HG03460 (cell line): ENCODE results near the gene PATJ.

ENCODE experiments used
- ATAC-seq: cut with Tn5 transposase; IDR thresholded peaks from one replicate; pipeline ENCODE4 v1.9.1; 2021; ENCODE audit not compliant: unreplicated experiment

The PATJ gene

GRCh38 chr1:62088439-62088838 is 346.2 kb downstream of the PATJ start:
- no peak for ATAC-seq

GRCh38 chr1:62089570-62089969 is 347.3 kb downstream of the PATJ start:
- no peak for ATAC-seq

DNA sequence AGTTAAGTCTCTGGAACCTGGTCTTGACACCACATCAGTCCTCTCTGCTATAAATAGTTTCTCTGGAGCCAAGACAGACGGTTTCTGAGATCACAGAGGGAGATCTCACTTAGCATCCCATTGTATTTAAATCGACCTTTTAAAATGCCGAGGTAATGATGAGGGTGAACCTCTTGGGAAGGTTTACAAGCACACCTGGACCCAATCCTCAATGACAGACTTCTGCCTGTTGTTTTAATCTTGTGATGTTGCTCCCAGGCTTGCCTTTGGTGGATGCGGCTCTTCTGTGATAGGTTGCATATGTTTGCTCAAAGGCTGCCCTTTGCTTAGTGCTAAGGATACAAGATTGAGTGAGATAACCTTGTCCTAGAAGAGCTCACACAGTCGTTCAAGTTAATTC is 347.7 kb downstream of the PATJ start:
- no peak for ATAC-seq

GRCh38 chr1:62092110-62092509 is 349.8 kb downstream of the PATJ start:
- no peak for ATAC-seq

GRCh38 chr1:62093261-62093660 is 351.0 kb downstream of the PATJ start:
- ATAC-seq: no peak

- ATAC-seq: no peak
These were observed 355.2 kb downstream of the PATJ start for GRCh38 chr1:62097464-62097863.

DNA sequence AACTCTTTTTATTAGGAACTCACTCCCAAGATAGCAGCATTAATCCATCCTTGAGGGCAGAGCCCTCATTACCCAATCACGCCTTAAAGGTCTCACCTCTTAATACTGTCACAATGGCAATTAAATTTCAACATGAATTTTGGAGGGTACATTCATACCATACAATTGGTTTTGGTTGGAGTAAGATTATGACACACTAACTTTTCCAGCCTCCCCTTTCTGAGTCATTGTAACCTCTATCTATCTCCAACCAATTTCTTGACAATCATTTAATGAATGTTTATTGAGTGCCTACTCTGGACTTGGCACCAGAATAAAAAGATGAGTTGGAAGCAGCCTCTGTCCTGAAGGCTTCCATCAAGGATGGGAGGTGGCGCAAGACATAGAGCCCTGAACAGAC is 358.2 kb downstream of the PATJ start:
- ATAC-seq: no peak

DNA sequence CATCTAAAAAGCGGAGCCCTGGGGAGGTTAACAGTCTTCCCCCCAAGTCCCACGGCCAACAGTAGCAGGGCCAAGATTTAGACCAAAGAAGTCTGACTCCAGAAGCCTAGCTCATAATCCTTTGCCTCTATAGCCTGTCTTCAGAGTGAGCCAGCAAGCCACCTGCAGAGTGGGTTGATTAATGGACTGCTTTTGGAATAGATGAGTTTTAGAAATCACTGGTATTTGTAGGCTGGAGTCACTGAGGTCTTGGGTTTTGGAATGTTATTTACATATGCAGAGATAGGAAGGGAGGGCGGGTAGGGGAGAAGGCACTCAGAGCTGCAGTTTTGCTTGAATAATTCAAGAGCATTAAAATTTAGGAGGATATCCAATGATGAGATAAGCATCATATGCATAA is 361.6 kb downstream of the PATJ start:
- no peak for ATAC-seq

DNA sequence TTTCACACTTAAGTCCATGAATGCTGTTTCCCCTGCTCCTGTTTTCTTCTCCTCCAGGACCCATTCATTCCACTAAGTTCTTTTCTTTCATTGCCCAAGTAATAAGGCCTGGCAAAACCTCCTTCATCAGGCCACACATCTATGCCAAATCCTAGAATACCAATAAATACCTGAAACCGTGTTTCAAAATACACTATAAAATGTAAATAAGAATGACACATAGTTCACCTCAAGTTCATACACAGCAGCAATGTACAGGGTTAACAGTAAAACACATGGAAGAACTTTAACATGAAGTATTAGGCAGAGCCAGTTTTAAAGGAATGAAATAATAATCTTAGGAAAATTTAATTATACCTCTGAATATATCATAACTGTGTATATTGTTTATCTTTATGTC is 365.6 kb downstream of the PATJ start:
- no peak for ATAC-seq

DNA sequence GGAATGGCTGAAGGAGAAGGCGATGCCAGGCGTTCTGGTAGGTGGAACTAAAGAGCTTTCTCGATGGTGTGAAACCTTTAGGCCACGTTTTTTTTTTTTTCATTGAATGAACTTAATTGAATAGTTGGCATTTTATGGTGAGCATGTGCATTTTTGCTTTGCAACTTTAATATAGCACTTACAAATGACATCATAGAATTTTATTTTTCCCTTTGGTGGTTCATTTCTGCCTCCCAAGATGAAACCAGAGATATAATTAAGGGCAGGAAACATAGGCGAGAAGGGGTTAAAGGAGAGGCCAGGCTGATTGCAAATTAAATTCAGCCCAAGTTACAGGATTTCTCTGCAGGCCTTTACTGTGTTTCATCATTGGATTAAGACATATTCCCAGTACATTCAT is 366.8 kb downstream of the PATJ start:
- no peak for ATAC-seq

- no peak for ATAC-seq
These were observed 368.0 kb downstream of the PATJ start for GRCh38 chr1:62110198-62110817.

GRCh38 chr1:62111084-62111483 is 368.8 kb downstream of the PATJ start:
- no peak for ATAC-seq

GRCh38 chr1:62113507-62113906 is 371.2 kb downstream of the PATJ start:
- no peak for ATAC-seq

GRCh38 chr1:62117018-62117750 is 374.9 kb downstream of the PATJ start:
- no peak for ATAC-seq

DNA sequence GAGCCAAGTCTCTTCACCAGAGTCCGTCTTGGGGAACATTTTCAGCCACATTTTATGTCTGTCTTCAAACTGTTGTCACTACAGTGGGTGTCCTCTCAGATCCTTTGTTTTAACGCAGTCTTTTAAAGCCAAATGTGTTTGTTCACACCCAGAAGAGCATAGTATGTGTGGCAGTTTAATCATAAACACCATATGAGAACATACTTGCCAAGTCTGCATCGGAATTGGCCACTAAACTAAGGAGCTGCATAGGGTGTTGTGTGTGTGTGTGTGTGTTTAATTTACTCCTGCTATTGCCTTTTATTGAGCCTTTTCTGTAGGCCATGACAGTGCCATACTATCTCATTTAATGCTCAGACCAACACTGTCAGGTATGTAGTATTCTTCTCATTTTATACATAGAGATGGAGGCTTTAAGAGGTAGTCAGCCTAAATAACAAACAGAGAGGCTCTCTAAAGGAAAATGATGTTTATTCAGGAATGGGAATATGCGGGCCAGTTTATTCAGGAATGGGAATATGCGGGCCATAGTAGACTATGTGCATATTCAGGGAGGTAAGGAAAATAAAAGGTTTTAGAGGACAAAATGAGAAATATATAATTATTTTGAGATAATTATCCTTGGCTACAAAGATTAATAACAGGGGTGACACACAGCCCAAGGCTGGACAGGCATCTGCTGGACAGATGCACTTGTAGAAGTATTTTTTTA is 384.5 kb downstream of the PATJ start:
- no peak for ATAC-seq

DNA sequence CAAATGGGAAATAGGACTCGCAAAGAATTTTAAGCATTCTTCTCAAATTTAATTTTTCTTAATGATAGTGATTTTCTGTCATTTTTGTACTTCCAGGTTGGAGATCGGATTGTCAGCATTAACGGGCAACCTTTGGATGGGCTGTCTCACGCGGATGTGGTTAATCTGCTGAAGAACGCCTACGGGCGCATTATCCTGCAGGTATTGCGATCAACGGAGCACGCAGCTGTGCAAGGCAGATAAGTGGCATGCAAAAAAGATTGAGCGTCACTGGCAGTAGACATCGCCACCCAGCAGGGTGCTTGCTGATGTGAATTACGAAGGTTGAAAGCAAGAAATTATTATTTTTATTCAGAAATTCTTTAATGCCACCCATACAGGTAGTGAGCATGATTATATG is 386.5 kb downstream of the PATJ start:
- ATAC-seq: no peak

GRCh38 chr1:62131093-62131725 is 388.9 kb downstream of the PATJ start:
- ATAC-seq: peak; percentile 93

GRCh38 chr1:62138029-62138428 is 395.7 kb downstream of the PATJ start:
- no peak for ATAC-seq

DNA sequence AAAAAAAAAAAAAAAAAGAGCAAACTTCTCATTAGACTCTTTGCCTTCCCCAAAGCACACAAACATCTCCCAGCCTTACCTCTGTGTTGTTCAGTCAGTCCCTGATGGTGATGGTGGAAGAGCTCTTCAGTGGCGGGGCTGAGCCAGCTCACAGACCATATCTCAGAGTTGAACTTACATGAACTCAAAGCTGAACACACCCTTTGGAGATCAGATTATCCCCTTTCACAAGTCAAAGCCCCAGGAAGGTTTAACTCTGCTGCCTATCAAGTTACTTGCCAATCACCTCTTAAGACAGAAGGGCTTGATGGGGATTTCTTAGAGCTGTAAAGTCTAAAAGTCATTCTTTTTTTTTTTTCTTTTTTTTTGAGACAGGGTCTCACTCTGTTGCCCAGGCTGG is 397.1 kb downstream of the PATJ start:
- no peak for ATAC-seq

- no peak for ATAC-seq
These were observed 398.4 kb downstream of the PATJ start for GRCh38 chr1:62140666-62141065.

DNA sequence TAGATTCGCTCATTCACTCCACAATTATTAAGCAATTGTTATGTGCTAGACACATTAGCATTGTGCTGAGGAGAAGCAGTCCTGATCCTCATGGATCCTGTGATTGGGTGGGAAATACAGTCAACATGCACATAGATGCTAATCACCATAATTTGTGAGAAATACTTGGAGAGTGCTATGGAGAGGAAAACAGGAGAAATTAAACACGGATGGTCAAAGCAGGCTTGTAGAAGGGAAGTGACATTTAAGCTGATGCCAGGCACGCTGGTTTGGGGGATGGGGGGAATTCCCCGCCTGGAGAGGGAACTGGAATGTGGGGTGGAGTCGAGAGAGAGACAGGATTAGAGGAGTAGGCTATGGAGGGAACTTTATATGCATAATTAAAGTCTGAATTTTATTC is 400.2 kb downstream of the PATJ start:
- no peak for ATAC-seq
